GM18951 (cell line): ENCODE measurements around the gene SCUBE3.

ENCODE experiments used
- POLR2A ChIP-seq: IDR thresholded peaks from 4 replicates; pipeline ENCODE4 v1.6.1; 2011; ENCODE audit warnings: mild to moderate bottlenecking; ENCODE audit not compliant: insufficient read length, insufficient read depth; ENCODE audit errors: extremely low read depth
- in situ Hi-C: fragments of 300-500 bp; cut with MboI; formaldehyde crosslinking; loops from one replicate; pipeline ENCODE4 v1.12.0; 2022; ENCODE audit warnings: low sequenced_read_pairs, mixed read lengths, inconsistent platforms; ENCODE audit not compliant: unreplicated experiment

SCUBE3 gene

DNA sequence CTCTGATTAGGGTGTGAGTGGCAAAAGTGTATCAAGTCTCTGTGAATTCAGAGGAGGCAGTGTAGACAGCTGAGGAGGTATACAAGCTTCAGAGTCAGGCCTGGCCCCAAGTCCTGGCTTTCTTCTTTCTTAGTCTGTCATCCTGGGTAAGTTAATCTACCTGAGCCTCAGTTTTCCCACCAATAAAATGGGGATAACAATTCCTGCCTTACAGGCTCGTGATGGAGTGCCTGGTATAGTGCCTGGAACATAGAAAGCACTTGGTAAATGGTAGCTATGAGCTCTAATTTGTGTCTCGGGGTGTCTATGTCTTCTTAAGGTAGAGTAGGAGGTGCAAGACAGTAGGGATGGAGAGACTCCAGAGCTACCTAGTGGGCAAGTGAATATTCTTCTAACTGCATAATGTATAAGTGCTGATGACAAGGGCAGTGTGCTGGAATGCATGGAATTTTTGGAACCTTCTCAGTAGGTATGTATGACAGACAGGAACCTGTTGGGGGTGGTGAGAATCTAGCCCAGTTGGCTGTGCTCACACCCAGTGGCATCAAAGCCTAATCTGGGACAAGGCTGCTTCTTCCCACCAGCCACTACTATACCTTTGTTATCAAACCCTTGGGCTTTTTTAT is 4.0 kb upstream of the SCUBE3 start:
- TF ChIP-seq POLR2A, result no peak
- in situ Hi-C loops, result no loop called here

DNA sequence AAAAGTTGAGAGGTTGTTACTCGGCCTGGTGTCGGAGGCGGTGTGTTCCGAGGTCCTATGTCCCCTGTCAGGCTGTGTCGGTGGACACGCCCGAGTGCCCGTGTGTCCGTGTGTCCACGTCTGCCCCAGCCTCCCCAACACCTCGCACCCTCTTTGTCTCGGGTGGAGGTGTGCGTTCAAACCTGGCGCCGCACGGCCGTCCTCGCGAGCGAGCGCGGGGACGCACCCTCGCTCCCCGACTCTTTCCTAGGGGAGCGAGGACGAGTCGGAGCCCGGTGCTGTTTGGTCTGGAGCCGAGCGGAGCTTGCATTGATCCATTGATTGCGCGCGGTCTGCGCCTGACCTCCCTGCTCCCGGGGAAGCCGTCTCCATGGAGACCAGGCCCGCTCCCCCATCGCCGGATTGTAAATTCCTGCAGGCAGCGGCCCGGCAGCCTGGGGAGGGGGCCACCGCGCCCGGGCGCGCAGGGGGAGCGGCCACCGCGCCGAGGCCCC is 411 bp upstream of the SCUBE3 start:
- TF ChIP-seq POLR2A, result no peak
- in situ Hi-C loops, result no loop called here

DNA sequence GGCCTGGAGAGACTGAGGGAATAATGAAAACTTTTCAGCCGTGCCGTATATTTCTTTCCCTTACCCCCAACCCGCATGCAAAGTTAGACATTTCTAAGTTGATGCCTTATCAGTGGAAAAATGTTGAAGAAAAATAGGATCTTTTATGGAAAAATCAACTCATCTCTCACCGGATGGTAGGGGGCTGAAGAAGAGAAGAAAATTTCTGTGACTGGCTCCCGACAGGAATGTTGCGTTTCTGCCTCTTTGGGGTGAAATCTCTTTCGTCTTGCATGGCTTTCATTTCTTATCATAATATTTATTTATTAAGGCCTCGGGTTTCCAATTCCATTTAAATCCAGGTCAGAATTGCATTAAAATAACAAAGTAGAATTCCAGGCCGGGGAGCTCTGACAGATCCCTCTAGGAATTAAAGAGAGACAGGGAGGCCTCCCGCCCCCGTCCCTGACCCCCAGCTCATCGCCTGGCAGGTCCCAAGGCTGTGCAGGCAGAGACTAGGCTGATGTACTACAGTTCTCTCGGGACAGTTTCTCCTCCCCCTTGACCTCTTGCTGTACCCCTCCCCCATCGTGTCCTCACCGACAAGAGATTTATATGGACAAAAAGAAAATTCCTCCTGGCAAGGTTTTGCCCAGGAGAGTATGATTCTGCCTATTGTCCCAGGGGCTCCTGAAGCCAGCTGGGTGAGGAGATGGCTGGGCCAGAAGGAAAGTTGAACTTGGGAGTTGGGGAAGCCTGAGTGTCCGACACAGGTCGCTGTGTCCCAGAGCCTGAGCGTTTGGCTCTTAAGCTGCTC is 1.3 kb downstream of the SCUBE3 start:
- no peak for TF ChIP-seq POLR2A
- in situ Hi-C loops, result no loop called here

DNA sequence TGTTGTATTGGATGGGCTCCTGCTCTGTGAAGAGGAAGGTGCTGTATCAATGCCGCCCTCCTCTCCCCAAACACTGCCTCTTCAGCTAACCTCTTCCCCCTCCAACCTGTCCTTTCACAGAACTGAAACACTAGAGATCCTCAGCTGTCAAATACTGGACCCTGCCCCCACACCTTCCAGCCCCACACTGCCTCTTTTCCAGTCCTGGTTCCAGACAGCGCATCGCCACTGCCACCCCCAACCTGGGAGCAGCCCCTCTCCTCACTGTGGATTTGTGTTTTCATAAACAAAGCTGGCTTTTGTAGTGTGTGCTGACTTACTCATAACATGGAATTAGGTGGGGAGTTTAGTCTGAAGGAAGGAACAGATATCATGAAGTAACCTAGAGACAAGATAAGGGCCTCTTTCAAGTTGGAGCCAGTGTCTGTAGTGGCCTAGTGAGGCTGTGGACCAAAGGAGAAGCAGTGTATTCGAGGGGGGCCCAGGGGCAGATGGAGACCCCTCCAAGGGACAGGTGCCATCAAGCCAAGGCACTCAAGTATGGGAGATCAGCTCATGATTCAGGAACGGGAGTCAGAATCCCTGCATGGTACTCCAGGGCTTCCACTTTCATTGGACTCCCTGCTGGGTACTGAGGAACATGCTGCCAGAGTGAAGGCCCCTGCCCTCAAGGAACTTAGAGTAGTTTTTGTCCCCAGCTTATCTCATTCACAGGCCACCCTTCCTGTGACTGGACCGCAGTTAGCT is 2.1 kb downstream of the SCUBE3 start:
- TF ChIP-seq POLR2A, result no peak
- in situ Hi-C loops, result no loop called here

DNA sequence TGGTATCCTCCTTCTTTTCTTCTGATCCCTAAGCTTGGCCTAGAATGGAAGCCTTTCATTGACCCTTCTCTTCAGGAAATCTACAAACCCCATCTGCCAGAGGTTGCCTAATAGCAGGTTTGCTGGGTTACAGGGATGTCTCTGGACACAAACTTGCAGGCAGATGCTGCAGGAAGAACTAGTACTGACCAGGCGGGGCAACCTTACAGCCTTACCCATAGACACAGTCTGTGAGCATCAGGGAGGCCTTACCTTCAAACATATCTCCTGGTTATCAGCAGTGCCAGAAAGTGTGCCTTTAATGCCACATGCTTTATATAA is 2.6 kb downstream of the SCUBE3 start:
- in situ Hi-C loops, result no loop called here
- TF ChIP-seq POLR2A, result no peak

DNA sequence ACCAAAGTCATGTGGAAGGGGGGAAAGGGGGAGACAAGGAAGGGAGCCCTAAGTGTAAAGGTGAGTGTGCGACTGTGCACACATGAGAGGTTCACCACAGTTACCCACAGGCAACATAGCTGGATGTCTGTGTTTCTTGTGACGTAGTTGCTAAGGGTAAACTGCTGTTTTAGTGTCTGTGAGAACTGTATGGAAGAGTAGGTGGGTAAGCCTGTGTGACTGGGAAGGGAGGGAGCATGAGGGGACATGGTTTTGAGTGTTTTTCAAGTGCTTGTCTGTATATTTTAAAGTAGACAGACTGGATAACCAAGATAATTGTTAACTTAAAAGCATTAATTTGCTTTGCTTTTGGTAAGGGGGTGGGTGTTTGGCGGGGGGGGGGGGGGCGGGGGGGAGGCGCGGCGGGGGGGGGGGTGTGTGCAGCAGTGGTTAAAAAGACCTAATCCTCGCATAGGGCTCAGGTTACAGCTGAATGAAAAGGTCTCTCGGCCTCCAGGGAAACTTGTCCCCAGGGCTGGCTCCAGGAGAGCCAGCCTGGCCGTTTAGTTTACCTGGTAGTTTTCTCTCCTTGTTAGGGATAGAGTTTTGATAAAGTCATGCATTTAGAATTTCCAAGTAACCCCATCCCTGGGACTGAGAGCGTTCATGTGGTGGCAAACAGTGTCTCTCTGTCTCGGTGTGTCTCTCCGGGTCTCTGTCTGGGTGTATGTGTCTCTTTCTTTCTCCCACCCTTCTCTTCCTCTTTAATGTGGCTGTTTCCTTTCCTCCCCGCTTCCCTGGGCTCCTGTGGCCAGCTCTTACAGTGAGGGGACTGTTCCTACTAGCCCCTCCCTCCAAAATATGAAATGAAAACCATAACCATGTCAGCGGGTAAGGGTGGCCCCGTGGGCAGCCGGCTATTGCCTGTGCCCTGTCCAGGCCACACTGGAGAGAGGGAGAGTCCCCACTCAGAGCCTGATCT is 3.4 kb downstream of the SCUBE3 start:
- in situ Hi-C loops, result no loop called here
- TF ChIP-seq POLR2A, result no peak

DNA sequence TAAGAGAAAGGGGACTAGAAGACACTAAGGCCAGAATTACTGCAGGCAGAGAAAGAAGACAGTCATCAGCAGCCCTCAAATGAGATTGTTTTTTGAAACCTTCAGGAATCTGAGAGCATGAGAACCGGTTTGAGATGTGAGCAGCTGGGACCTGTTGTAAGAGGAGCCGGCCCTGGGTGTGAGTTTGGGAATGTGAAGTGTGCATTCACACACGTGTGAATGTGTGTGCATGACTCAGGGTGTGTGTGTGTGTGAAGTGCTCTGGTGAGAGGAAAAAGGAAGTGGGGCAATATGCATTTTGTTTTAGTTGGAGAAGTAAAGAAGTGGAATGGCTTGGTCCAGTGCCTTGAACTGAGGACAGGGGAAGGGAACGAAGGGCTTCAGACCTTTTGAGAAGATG is 4.3 kb downstream of the SCUBE3 start:
- TF ChIP-seq POLR2A, result no peak
- in situ Hi-C loops, result no loop called here

DNA sequence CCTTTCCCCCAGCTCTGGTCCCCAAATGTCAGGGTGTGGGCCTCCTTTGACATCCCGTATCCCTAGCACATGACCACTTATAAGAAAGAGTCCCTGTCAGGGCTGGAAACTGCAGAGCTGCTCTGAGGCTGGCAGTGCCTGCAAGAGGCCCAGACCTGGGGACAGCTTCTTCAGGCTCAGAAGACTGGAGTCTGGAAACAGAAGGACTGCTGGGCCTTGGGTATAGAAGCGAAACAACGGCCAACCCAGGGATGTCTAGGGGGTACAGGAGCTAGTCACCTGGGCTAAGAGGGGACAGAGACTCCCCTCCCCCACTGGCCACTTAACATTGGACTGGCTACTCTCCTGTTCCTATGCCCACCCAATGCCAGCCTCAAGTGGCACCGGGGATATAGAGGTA is 4.7 kb downstream of the SCUBE3 start:
- no peak for TF ChIP-seq POLR2A
- in situ Hi-C loops, result no loop called here

DNA sequence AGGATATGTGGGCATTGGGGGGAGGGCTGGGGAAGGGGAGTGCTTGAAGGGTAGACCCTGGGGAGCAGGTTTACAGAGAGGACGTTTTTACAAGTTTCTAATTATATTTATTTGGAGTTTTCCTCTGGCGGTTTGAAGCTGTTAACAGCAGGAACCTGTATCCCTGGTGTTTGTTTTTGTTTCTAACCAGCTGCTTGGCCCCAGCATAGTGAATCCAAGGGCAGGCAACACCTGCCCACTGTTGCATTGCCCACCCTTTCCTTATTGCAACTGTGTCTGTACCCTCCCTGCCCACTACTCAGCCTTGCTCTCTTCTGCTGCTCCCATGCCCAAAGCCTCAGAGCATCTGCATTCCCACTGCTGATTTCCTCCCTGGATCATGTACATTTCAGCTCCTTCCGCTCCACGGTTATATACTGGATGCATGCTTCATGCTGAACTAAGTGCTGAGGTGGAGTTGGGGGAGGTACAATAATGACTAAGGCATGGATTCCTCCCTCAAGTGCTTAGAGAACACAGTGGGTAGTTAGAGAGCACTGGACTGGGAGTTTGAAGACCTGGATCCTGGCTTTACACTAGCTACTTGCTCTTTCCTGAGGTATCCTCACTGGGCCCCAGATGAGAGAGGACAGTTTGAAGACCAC is 6.0 kb downstream of the SCUBE3 start:
- TF ChIP-seq POLR2A, result no peak
- in situ Hi-C loops, result no loop called here

DNA sequence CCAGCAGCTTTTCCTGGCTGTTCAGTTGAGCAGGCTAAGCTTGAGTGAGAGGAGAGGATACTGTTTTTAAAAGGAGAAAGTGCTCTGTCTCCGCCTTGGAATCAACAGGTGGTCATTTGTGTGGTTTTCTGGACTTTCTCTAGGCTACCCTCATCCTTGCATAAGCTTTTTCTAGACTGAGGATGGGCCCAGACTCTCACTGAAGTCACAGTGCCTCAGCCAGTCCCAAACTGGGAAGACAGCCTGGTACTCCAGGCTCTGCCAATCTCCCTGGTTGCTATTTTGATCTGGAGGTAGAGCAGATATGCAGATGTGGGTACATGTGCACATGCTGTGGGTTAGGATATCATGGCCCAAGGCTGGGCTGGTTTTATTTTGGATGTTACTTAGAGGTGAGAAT is 7.0 kb downstream of the SCUBE3 start:
- in situ Hi-C loops, result no loop called here

DNA sequence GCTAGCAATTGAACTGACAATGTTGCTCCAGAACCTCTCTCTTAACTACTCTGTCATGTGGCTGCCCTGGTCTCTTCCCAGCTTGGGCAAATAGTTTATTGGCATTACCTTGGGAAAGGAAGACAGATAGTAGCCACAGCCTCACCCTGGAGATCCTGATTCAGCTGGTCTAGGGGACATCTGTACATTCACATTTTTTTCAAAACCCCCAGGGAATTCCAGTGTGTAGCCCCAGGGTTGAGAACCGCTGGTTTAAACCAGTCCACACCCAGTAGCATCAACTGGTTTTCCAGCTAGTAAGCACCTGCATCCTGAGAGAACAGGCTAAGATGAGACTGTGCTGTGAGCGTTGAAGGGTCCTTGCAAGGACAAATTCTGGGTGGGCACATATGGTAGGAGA is 9.6 kb downstream of the SCUBE3 start:
- in situ Hi-C loops, result no loop called here
- TF ChIP-seq POLR2A, result no peak

More for the DNA sequence above, 7.0 kb downstream of the SCUBE3 start:
- TF ChIP-seq POLR2A, result no peak

DNA sequence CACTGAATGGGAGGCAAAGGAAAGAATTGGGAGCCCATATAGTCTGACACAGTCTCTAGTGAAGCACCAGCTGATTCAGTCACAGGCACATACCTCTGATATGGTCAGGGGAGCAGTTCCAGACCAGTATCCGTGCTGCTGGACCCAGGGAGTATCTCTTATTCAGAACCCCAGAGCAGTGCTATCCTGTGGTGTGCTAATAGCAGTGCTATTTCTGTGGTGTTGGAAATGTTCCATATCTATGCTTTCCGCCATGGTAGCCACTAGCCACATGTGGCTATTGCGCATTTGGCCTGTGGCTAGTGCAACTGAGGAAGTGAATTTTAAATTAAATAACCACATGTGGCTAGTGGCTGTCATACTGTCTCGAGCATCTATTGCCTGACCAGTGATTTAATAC is 11.0 kb downstream of the SCUBE3 start:
- TF ChIP-seq POLR2A, result no peak
- in situ Hi-C loops, result no loop called here
